Activated CD4-positive, alpha-beta T cell treated with anti-CD3 and anti-CD28 coated beads, Interleukin-2, amount 10 ng/mL, durations not matched to agents 7 days and 5 days (primary cell): Measurements from ENCODE around the gene TBC1D24. TPM values are rescaled to one million over a fixed set of nuclear protein-coding genes. Genes with fewer than 3 reads are reported as not detected.

ENCODE experiments used
- CTCF ChIA-PET: fragments of 350-600 bp; sonication (Branson Sonifier 250); formaldehyde crosslinking; loops from one replicate; lab custom pipeline; 2021; ENCODE audit warnings: antibody characterized with exemption; lab: Charles Lee
- POLR2A ChIA-PET: fragments of 350-600 bp; sonication (Branson Sonifier 250); formaldehyde crosslinking; loops from one replicate; lab custom pipeline; 2021; ENCODE audit warnings: antibody characterized with exemption; lab: Charles Lee
- DNase-seq: peaks from one replicate; pipeline ENCODE4 v3.0.0-alpha.2; 2020
- H3K27ac Mint-ChIP-seq: one replicate; pipeline ENCODE4 v1.8.0; 2021; ENCODE audit warnings: mild to moderate bottlenecking, moderate library complexity, mixed read lengths
- H3K27me3 Mint-ChIP-seq: one replicate; pipeline ENCODE4 v1.8.0; 2021; ENCODE audit warnings: mixed read lengths
- H3K36me3 Mint-ChIP-seq: one replicate; pipeline ENCODE4 v1.8.0; 2021; ENCODE audit warnings: low read depth, mixed read lengths
- H3K4me1 Mint-ChIP-seq: one replicate; pipeline ENCODE4 v1.8.0; 2021; ENCODE audit warnings: mixed read lengths
- H3K4me3 Mint-ChIP-seq: one replicate; pipeline ENCODE4 v1.8.0; 2021; ENCODE audit warnings: mild to moderate bottlenecking, moderate library complexity, mixed read lengths
- H3K9me3 Mint-ChIP-seq: one replicate; pipeline ENCODE4 v1.8.0; 2021; ENCODE audit warnings: mixed read lengths
- total RNA-seq, 2 experiments: library from RNA; stranded (reverse); gene quantifications; one replicate each; pipeline ENCODE4 v1.2.3, GENCODE V29; 2021

TBC1D24 gene
- total RNA-seq, 2 experiments from 2014 or later: 8.1 TPM

DNA sequence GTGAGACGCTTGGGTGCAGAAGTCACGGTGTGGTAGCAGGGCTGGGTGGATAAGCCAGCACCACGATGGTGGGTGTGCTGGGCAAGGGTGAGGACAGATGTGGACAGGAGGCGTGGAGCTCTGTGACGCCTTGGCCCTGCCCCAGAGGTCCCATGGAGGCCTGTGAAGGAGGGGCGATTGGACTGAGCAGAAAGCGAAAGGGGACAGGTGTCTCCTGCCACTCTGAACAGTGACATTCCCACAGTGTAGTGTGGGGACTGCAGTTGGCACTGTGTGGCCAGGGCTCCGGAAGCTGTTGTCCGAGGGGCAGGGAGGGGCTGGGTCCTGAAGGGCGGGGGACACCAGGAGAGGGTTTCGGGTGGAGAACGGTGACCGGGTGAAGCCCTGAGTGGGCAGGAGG is 7.3 kb downstream of the TBC1D24 start:
- H3K4me3 Mint-ChIP-seq: no peak overlapping the region
- no peaks in the 10 kb centered on the region for H3K36me3 Mint-ChIP-seq
- H3K9me3 Mint-ChIP-seq: no peaks in the 10 kb centered on the region
- ChIA-PET POLR2A (no interaction called here), CTCF (interaction anchor here (0.5 to 1.1 kb wide), 2 partner anchors 89 to 287 kb away, joined by 3 to 4 read pairs; no protein-coding TSS in a partner anchor)
- no peaks in the 10 kb centered on the region for H3K27me3 Mint-ChIP-seq
- peaks cover 8% of the 10 kb centered on the region for H3K4me1 Mint-ChIP-seq
- no peak for DNase-seq
- H3K27ac Mint-ChIP-seq: no peak overlapping the region

DNA sequence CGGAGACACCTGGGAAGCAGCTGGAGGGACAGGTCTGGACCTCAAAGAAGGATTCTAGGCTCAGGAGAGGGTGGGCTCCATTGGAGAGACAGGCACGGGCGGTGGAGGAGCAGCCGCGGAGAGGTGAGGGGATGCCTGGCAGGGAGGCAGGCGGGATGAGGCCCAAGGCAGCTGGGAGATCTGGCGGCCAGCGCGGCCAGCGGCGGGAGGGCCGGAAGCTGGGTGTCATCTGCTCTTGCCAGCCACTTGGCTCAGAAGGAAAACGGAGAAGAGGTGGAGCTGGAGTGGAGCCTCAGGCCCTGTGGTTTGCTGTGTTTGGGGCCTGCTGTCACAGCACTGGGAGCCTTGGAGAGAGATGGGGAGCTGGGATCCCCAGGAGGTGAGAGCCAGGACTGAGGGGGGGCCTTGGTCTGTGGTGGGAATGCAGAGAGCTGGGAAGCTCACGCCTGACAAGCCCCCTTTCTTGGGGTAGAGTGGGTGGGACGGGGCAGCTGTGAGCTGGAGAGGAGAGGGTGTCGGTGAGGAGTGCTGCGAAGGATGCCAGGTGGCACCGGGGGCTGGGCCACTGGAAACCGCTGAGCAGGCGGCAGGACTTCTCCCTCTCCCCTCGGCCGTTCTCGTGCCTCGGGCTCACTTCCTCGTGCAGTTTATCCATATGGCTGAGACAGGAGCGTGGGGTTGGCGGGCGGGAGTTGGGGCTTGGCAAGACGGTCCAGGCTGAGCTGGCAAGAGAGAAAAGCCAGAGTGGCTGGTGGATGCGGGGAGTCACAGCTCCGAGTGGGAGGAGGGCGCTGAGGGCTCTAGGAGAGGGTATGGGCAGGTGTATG is 8.0 kb downstream of the TBC1D24 start:
- H3K4me1 Mint-ChIP-seq: peaks cover 13% of the 10 kb centered on the region
- DNase-seq: no peak
- H3K27me3 Mint-ChIP-seq: no peaks in the 10 kb centered on the region
- H3K9me3 Mint-ChIP-seq: no peaks in the 10 kb centered on the region
- ChIA-PET CTCF (interaction anchor here (0.8 to 1.3 kb wide), 3 partner anchors 9 to 209 kb away, joined by 3 read pairs; partner anchors contain the start of gene TEDC2), POLR2A (no interaction called here)
- no peak overlapping the region for H3K4me3 Mint-ChIP-seq
- no peaks in the 10 kb centered on the region for H3K36me3 Mint-ChIP-seq
- H3K27ac Mint-ChIP-seq: no peak overlapping the region

- H3K36me3 Mint-ChIP-seq: no peaks in the 10 kb centered on the region
- no peaks in the 10 kb centered on the region for H3K27me3 Mint-ChIP-seq
- peaks cover 15% of the 10 kb centered on the region for H3K4me1 Mint-ChIP-seq
- CTCF ChIA-PET: interaction anchor here (1.1 to 1.3 kb wide), 2 partner anchors 24 to 210 kb away, joined by 3 read pairs; partner anchors contain the start of gene TEDC2
- H3K4me3 Mint-ChIP-seq: no peak overlapping the region
- DNase-seq: no peak
- no peak overlapping the region for H3K27ac Mint-ChIP-seq
- POLR2A ChIA-PET: no interaction called here
- H3K9me3 Mint-ChIP-seq: no peaks in the 10 kb centered on the region
Observed at GRCh38 chr16:2483939-2484897, 9.3 kb downstream of the TBC1D24 start.

DNA sequence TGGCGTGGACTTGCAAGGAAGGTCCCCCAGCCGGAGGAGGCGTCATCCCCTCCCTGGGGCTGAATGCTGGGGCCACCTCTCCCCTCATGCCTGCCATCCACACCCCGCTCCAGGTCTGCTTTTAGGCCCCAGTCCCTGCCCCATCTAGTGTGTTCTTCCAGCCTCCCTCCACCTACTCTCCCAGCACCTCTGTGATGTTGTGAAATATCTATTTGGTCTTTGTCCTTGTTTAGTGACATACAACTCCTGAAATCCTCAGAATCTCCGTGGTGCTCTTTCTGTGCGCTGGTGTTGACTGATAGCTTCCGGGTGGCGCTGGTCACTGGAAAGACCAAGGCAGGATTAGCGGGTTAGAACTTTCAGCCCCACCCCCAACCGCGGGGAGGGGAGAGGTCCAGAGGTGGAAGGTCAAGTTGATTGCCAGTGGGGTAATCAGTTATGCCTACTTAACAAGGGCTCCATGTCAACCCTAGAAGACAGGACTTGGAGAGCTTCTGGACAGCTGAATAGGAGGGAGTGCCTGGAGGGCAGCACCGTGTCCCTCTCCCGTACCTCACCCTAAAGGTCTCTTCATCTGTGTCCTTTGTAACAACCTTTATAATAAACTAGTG is 10.1 kb downstream of the TBC1D24 start:
- H3K27me3 Mint-ChIP-seq: no peaks in the 10 kb centered on the region
- no peaks in the 10 kb centered on the region for H3K36me3 Mint-ChIP-seq
- H3K4me3 Mint-ChIP-seq: no peak overlapping the region
- H3K4me1 Mint-ChIP-seq: peaks cover 15% of the 10 kb centered on the region
- no peak overlapping the region for H3K27ac Mint-ChIP-seq
- ChIA-PET CTCF (interaction anchor here (0.9 to 1.5 kb wide), 2 partner anchors 13 to 128 kb away, joined by 3 read pairs; no protein-coding TSS in a partner anchor), POLR2A (interaction anchor here (0.6 to 0.9 kb wide), 2 partner anchors 360 to 520 kb away, joined by 3 read pairs; partner anchors contain the start of gene RPS2)
- DNase-seq: no peak
- H3K9me3 Mint-ChIP-seq: no peaks in the 10 kb centered on the region

DNA sequence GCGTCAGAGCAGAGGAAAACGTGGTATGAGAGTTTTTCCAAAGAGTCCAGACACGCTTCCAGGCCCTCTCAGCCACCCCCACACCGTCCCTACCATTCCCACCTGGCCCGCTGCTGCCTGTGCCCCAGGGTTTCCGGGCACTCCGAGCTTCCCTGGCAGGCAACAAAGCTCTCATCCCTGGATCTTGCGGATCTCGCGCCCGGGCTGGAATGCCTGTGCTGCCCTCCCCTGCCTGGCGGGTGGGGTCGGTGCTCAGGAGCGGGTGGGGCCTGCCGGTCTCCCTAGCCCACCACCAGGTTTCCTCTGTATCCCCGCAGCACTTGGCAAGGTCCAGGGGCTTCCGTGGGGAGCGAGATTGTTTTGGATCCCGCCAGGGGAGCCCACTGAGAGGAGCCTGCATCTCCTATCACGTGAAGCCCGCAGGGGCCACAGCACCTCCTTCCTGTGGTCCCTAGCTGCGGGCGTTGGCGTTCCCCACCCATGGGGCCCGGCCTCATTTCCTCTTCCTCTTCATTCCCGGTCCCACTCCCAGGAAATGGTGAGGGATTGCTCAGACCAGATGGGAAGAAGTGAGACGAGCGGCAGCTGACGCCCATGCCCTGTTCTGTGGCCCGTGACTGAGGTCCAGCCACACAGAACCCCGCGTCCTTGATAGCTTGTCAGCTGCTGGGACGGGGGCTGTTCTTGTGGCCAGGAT is 11.0 kb downstream of the TBC1D24 start:
- Mint-ChIP-seq H3K27me3 (no peaks in the 10 kb centered on the region), H3K4me3 (no peak overlapping the region), H3K9me3 (no peaks in the 10 kb centered on the region), H3K36me3 (no peaks in the 10 kb centered on the region), H3K27ac (no peak overlapping the region), H3K4me1 (peaks cover 15% of the 10 kb centered on the region)
- DNase-seq: no peak
- CTCF ChIA-PET: interaction anchor here (0.9 to 1.5 kb wide), 6 partner anchors 8 to 217 kb away, joined by 3 to 4 read pairs (median 3); partner anchors contain the start of gene AMDHD2
- POLR2A ChIA-PET: interaction anchor here (0.5 to 0.9 kb wide), 3 partner anchors 194 to 521 kb away, joined by 3 read pairs; partner anchors contain the start of gene RPS2

DNA sequence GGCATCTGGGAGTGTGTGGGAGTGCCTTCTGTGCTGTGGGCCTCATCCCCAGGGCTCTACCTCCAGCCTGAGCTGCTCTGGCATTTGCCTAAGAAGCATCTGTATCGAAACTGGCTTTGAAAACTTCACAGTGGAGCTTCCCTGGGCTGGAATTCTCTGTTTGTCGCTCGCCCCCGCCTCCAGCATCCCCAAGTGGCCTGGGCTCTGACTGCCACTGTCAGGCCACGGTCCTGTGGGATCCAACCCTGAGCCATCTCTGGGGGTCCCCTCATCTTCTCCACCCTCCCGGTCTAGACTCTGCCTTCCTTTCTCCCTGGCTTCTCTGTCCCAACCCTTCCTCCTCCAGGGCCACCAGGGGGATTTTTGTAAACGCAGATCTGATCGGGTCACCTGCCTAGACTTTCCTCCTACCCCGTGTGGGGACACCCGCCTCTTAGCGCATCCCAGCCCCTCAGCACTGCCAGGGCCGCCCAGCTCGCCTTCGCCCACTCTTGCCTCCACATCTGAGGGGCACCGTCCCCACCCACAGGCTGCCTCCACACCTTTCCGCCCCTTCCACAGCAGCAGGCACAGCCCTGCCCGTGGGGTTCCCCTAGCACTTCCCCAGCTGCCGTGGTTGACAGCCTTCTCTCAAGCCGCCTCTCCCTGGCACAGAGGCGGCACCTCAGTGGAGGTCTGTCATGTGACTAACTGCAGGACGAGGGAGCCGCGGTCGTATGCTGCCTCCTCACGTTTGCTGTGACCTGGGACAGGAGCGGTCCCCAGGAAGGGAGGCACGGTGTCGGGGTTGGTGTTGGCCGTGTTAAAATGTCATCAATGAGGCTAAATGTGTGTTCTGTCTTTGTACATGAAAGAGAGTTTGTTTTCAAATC is 12.0 kb downstream of the TBC1D24 start:
- ChIA-PET POLR2A (no interaction called here), CTCF (interaction anchor here (0.6 to 1.5 kb wide), 7 partner anchors 9 to 224 kb away, joined by 3 to 4 read pairs (median 3); partner anchors contain the start of gene AMDHD2)
- no peaks in the 10 kb centered on the region for H3K27me3 Mint-ChIP-seq
- no peaks in the 10 kb centered on the region for H3K36me3 Mint-ChIP-seq
- H3K4me3 Mint-ChIP-seq: no peak overlapping the region
- DNase-seq: peak; percentile 81
- peaks cover 15% of the 10 kb centered on the region for H3K4me1 Mint-ChIP-seq
- peak overlapping the region; percentile 47 for H3K27ac Mint-ChIP-seq
- H3K9me3 Mint-ChIP-seq: no peaks in the 10 kb centered on the region

- no peaks in the 10 kb centered on the region for H3K9me3 Mint-ChIP-seq
- H3K27me3 Mint-ChIP-seq: no peaks in the 10 kb centered on the region
- peak overlapping the region; percentile 47 for H3K27ac Mint-ChIP-seq
- no peak overlapping the region for H3K4me3 Mint-ChIP-seq
- H3K4me1 Mint-ChIP-seq: peaks cover 15% of the 10 kb centered on the region
- CTCF ChIA-PET: interaction anchor here (1.2 to 1.4 kb wide), 2 partner anchors 9 to 14 kb away, joined by 3 to 4 read pairs; no protein-coding TSS in a partner anchor
- no peaks in the 10 kb centered on the region for H3K36me3 Mint-ChIP-seq
- POLR2A ChIA-PET: interaction anchor here (0.6 kb wide), 1 partner anchor 23 kb away, joined by 3 read pairs; no protein-coding TSS in a partner anchor
- no peak for DNase-seq
Observed at GRCh38 chr16:2487517-2487842, 12.6 kb downstream of the TBC1D24 start.

- DNase-seq: no peak
- Mint-ChIP-seq H3K4me1 (peaks cover 15% of the 10 kb centered on the region), H3K36me3 (no peaks in the 10 kb centered on the region), H3K9me3 (no peaks in the 10 kb centered on the region), H3K27ac (no peak overlapping the region), H3K27me3 (no peaks in the 10 kb centered on the region), H3K4me3 (no peak overlapping the region)
- POLR2A ChIA-PET: interaction anchor here (0.6 kb wide), 1 partner anchor 23 kb away, joined by 3 read pairs; no protein-coding TSS in a partner anchor
- CTCF ChIA-PET: interaction anchor here (0.9 to 1.5 kb wide), 5 partner anchors 9 to 293 kb away, joined by 3 to 6 read pairs (median 4); no protein-coding TSS in a partner anchor
Observed at GRCh38 chr16:2487903-2488531, 13.1 kb downstream of the TBC1D24 start.

DNA sequence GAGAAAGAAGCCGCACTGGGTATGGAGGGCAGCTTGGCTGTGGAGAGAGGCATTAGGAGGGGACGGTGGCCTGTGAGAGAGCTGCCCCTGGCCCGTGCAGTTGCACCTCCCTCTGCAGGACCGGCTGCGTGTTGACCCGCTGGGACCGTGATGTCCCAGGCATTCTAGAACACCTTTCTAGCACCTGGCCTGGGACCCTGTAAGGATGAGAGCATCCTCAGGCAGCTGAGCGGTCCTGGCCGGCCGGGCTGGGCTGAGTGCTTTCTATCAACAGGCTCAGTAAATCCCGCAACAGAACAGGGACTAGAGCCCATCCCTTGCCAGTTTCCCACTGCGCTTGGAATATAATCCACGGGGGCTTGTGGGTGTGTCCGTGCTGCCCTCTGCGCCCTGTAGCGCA is 14.7 kb downstream of the TBC1D24 start:
- no peaks in the 10 kb centered on the region for H3K36me3 Mint-ChIP-seq
- H3K27ac Mint-ChIP-seq: no peak overlapping the region
- no peak for DNase-seq
- H3K4me1 Mint-ChIP-seq: peaks cover 15% of the 10 kb centered on the region
- H3K4me3 Mint-ChIP-seq: no peak overlapping the region
- CTCF ChIA-PET: interaction anchor here (0.9 to 1.4 kb wide), 4 partner anchors 11 to 15 kb away, joined by 3 to 6 read pairs (median 4); partner anchors contain the start of gene TBC1D24
- no peaks in the 10 kb centered on the region for H3K27me3 Mint-ChIP-seq
- POLR2A ChIA-PET: no interaction called here
- H3K9me3 Mint-ChIP-seq: no peaks in the 10 kb centered on the region

GRCh38 chr16:2490190-2491105 is 15.5 kb downstream of the TBC1D24 start:
- no peaks in the 10 kb centered on the region for H3K9me3 Mint-ChIP-seq
- POLR2A ChIA-PET: no interaction called here
- no peak for DNase-seq
- no peaks in the 10 kb centered on the region for H3K36me3 Mint-ChIP-seq
- H3K27ac Mint-ChIP-seq: no peak overlapping the region
- CTCF ChIA-PET: interaction anchor here (1.1 kb wide), 1 partner anchor 11 kb away, joined by 3 read pairs; no protein-coding TSS in a partner anchor
- no peak overlapping the region for H3K4me3 Mint-ChIP-seq
- no peaks in the 10 kb centered on the region for H3K27me3 Mint-ChIP-seq
- peaks cover 15% of the 10 kb centered on the region for H3K4me1 Mint-ChIP-seq
